GM12892 (cell line): ENCODE data around the gene TRMO.

Experiments used
- POLR2A ChIP-seq: IDR thresholded peaks from 2 replicates; pipeline ENCODE4 v1.6.1; 2011; ENCODE audit warnings: low read depth, low read length, control low read depth
- POLR2AphosphoS5 ChIP-seq: IDR thresholded peaks from 2 replicates; pipeline ENCODE4 v1.6.1; 2011; ENCODE audit warnings: low read depth, low read length, control low read depth

GRCh38 chr9:97874624-97875023 lies 47.7 kb downstream of the TRMO start:
- no peak for TF ChIP-seq POLR2AphosphoS5
- TF ChIP-seq POLR2A, result no peak
